Fibroblast of skin of back (primary cell): ENCODE measurements around the gene RAB33A.
"Not testable (repeated sequence)": the region's sequence is repeated elsewhere in the genome, so short reads cannot be mapped to it uniquely, and the experiment has no call there.

ENCODE experiments used
- DNase-seq: peaks from one replicate; pipeline ENCODE4 v3.0.0-alpha.2; 2013

Gene RAB33A

DNA sequence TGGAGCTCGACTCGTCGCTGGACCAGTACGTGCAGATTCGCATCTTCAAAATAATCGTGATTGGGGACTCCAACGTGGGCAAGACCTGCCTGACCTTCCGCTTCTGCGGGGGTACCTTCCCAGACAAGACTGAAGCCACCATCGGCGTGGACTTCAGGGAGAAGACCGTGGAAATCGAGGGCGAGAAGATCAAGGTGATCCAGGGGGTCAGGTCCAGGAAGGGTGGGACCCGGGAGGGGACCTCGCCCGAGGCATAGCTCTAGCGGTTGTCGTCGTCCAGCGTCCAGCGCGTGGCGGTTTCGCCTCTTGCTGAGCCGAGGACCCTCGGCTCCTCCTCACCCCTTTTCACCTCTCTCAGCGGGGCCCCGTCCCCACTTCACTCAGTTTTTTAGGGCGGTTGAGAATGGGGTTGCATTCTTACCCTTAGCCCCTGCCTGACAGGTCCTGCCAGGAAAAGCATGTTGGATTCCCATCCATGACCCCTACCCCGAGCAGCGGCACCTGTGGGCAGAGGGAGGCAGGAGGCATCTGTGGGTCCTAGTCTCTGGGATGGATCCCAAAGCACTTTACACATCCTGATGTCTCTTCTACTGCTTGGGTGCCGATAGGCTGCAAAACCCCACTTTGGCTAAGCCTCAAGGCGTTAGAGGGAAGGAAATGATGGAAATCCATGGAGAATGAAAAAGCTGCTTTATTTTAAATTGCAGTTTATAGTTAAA, 524 bp downstream of the RAB33A start:
- no peak for DNase-seq

DNA sequence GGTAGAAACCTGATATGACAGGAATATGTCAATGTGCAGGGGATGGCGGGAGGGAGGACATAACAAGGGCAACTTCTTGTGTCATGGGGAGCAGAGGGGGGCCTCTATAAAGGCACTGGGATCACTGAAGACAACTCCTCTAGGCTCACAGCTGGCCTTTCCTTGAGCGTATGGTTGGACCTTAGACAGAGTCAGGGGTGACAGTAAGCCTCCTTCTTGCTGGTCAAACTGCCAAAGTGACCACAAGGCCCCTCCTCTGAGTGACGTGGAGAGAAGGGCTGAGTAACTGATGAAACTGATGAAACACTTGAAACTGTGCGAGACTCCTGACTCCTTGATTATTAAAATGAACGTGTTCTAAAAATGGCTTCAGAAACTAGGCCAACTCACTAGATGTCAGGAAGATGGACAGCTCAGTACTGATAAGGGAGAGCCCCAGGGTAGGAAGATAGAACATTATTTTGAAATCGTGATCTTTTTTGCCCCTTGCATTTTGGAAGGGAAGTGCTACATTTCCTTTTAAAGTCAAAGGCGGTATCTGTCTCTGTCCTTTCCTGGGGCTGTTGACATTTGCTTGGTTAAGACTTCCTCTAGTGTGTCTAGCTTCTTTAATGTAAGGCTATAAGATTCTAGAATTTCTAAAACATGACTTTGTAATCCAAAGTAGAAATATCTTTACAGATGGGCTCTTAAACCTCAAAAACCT, 1.6 kb downstream of the RAB33A start:
- peak; percentile 72 for DNase-seq

GRCh38 chrX:130174045-130174704, 2.4 kb downstream of the RAB33A start:
- peak; percentile 78 for DNase-seq

- no peak for DNase-seq
Observed at GRCh38 chrX:130174937-130175336, 3.2 kb downstream of the RAB33A start.

DNA sequence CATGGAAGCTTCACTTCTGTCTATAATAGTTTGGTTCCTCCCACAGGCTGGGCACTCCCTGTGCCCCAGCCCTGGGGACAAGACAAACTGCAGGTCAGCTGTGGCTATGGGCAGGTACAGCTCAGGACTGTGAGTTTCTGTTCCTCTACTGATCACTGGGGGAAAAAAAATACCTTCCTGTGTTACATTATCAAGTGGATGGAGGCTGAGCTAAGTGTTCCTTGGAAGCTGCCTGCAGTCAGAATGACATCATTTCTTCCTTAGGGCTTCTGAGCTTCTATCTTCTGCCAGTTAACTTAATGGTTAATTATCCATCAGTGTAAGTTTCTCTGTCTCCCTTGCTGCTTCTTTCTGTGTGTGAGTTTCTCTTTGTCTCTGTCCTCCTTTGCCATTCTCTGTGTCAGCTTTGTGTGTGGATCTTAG, 4.6 kb downstream of the RAB33A start:
- no peak for DNase-seq

DNA sequence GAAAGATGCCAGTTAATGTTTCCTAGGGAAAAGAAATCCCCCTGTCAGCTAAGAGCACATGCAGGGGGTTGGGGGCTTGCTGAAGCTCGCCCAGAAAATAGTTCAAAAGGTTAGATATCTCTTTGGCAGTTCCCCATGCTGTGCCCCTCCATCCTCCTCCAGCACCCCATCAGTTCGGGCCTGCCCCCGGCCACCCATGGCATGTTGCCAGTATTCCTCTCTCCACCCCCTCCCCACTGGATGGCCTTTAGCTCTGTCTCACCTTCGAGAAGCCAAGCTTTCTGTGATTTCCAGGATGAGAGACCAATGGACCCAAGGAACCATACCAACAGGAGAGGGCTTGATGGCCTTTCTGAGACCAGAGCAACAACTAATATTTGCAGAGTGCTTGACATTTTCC, 5.2 kb downstream of the RAB33A start:
- DNase-seq = no peak

- DNase-seq = no peak
Observed at GRCh38 chrX:130179170-130179569, 7.4 kb downstream of the RAB33A start.

DNA sequence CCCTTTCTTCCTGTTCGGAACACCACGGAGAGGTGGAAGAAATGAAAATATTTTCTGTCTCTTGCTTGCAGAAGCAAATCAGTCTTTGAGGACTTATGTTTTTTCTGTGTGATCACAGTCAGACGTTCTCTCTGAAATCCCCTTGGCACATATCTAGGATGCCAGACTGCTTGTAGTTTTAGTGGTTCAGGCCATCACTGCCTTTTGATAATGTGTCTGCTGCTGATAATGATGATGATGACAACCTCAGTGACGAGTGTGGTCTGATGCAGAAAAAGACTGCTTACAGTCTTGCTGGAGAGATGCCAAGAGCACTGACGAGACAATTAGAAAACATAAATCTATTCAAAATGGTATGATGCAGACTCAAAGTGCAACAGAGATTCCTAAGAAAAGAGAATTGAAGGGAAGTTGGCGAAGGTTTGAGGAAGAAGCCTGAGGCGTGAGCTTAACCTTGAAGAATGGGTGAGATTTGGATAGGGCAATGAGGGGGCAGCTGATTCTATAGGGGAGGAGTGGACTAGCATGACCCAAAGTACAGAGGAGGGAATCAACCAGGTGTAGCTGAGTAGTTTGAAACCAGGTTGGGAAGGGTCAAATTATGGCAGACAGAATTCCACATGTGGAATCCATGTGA, 7.9 kb downstream of the RAB33A start:
- peak; percentile 38 for DNase-seq

GRCh38 chrX:130184168-130184567, 12.4 kb downstream of the RAB33A start:
- DNase-seq = no peak

- no peak for DNase-seq
Observed at GRCh38 chrX:130184857-130185256, 13.1 kb downstream of the RAB33A start.

- no peak for DNase-seq
Observed at GRCh38 chrX:130186651-130187050, 14.9 kb downstream of the RAB33A start.

- no peak for DNase-seq
Observed at GRCh38 chrX:130190801-130191200, 19.0 kb downstream of the RAB33A start.

DNA sequence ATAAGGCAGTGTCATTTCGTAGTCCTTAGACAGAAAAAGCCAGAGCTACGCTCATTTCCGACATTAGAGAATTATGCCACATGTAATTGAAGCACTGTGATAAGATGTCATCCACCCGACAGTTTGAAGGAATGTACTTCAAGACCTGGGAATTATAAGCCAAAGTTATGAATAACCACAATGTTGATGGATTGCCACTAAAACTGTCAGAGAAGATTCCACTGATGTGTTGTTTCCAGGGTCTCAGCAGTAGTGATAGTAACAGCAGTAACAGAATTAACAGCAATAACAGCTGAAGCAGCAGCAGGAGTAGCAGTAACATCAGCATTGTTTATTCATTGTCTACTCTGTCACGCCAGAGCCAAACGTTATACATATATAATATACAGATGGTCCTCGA, 24.7 kb downstream of the RAB33A start:
- DNase-seq = peak; percentile 10

GRCh38 chrX:130197464-130197863, 25.7 kb downstream of the RAB33A start:
- DNase-seq = no peak

DNA sequence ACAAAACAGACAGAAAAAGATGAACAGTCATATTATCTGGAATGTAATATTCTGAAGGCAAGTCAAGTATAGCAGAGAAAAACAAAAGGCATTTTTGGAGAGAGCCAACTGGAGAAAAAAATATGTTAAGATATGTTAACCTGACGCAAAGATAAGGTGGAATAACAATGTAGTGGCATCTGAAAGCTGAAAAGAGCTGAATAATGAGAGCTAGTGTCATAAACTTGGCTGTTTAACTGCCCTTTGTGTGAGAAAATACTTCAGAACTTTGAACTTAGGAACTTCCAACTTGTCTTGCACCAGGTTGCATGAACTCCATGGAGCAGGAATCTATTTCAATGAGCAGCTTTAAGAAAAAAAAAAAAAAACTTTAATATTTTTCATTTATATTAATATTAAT, 32.9 kb downstream of the RAB33A start:
- DNase-seq = peak; percentile 1

- DNase-seq = no peak
Observed at GRCh38 chrX:130211415-130212186, 39.8 kb downstream of the RAB33A start.

- DNase-seq = no peak
Observed at GRCh38 chrX:130212371-130212770, 40.6 kb downstream of the RAB33A start.

DNA sequence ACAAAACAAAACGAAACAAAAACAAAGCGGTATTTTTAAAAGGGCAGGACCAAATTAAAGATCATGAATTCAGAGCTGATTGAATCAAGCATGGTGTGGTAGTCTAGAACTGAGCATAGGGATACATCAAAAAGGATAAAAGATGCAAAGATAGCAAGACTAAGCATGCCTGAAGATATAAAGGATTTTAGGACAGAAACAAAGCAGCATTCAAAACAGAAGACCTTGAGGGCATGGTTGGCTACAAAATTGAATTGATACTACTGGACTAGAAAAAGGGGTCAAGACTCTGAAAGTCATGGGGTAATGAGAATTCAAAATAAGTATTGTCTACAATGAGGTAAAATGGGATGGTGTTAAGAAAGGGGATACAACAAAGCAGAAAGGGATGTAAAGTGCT, 41.6 kb downstream of the RAB33A start:
- no peak for DNase-seq

DNA sequence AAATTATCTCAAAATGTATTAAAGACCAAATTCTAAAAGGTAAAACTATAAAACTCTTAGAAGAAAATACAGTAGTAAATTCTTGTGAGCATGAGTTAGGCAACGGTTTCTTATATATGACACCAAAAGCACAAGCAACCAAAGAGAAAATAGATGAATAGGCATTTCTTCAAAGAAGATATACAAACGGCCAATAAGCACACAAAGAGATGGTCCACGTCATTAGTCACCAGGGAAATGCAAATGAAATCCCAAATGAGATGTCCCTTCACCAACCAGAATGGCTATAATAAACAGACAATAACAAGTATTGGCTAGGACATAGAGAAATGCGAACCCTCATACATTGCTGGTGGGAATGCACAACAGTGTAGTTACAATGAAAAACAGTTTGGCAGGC, 44.6 kb downstream of the RAB33A start:
- no peak for DNase-seq

GRCh38 chrX:130224810-130225209, 53.0 kb downstream of the RAB33A start:
- DNase-seq = no peak

GRCh38 chrX:130228871-130229270, 57.1 kb downstream of the RAB33A start:
- no peak for DNase-seq

DNA sequence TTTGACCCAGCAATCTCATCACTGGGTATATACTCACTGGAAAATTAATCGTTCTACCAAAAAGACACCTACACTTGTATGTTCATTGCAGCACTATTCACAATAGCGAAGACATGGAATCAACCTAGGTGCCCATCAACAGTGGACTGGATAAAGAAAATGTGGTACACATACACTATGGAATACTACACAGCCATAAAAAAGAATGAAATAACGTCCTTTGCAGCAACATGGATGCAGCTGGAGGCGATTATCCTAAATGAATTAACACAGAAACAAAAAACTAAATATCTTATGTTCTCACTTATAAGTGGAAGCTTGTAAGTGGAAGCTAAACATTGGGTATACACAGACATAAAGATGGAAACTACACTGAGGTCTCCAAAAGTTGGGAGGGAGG, 59.4 kb downstream of the RAB33A start:
- DNase-seq = not testable (repeated sequence)
